Right lobe of liver (tissue), 4 donors: Measurements from ENCODE around the gene UNC13B.

Experiments
- CTCF ChIP-seq, 4 donors: fragments of 200-600 bp in 3 of 4; fragments of 450-650 bp in 1 of 4; IDR thresholded peaks; one replicate each; pipeline versions ENCODE4 v1.5.1 to v1.8.0; 2016 to 2022; ENCODE audit warnings: antibody characterized with exemption in 4 of 4, mild to moderate bottlenecking in 2 of 4
- POLR2A ChIP-seq: fragments of 450-650 bp; IDR thresholded peaks from one replicate; pipeline ENCODE4 v1.6.1; 2017; ENCODE audit warnings: antibody characterized with exemption, mild to moderate bottlenecking
- donor health status: DM: no; HTN: no; CAD: no.
- donor health status: DM: no; HTN: no; CAD: no.
- donor health status: DM: no; HTN: yes; CAD: no.

DNA sequence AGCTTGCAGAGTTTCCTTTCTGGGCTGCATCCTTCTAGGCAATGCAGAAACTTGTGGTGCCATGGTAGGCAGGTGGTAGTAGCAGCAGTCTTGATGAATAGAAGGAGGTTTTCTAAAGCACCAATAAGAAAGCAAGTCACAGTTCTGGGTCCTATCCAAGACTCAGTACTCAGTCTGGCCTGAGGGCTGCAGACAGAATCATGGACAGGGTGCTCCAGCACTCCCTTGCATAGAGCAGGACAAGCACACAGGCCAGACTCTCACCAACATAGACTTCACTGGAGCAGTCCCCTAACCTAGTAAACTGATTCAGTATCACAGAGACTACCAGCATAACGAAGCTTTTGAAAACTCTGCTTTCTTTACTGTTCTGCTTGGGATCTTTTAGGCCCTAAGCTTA, 194.1 kb downstream of the UNC13B start:
- no peak for TF ChIP-seq CTCF (IDR thresholded peaks at IDR 0.05)
- TF ChIP-seq POLR2A: no peak
